ENCODE data around the gene TYRO3. TPM values are rescaled to one million over a fixed set of nuclear protein-coding genes. Genes with fewer than 3 reads are reported as not detected.
A peak's percentile ranks its signal among the peaks of the same experiment; 100 is the strongest.

The TYRO3 gene
- total and polyA plus RNA-seq, 2 of the 13 experiments (the other 11 are each of a cell fraction or from before 2014, with no cell fraction given): 24.0 to 43.6 TPM

DNA sequence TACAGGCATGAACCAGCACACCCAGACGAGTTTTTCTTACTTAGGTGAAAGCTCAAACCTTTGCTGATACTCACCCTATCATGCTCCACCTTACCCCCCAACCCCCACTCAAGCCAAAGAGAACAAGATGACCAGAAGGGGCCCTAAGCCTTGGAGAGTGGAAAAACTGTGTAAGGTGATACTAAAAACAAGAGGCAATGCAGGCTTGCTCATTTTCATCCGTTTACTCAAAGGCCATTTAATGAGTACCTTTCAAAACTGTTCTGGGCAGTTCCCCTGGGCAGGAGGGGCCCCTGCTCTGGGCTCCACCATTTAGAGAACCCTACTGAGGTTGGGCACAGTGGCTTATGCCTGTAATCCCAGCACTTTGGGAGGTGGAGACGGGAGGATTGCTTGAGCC, 6.7 kb downstream of the TYRO3 start:
- H3K4me2 ChIP-seq (ENCODE audit: low read depth, low read length): no peak overlapping the region
- no peak overlapping the region for H2AFZ ChIP-seq (ENCODE audit: low read length)
- ChIA-PET CTCF (ENCODE audit: low intra/inter-chr PET ratio, low total read pairs) (no interaction called here), POLR2A (interaction anchor here (1.0 to 1.3 kb wide), 3 partner anchors 15 to 22 kb away, joined by 3 to 4 read pairs (median 3); partner anchors contain the start of gene RPAP1)
- in situ Hi-C loops (cut with HindIII; ENCODE audit: extremely low pct_ligation_motif_present, low pct_unique_long_range_greater_than_20kb) (no loop called here), intact Hi-C loops (cut with micrococcal nuclease; ENCODE audit: unreplicated experiment) (no loop called here)
- H3K4me1 ChIP-seq (ENCODE audit: insufficient read depth, low read length): peaks cover 98% of the 10 kb centered on the region
- TF ChIP-seq NRL (CRISPR knock-in tag; IDR thresholded peaks at IDR 0.05; ENCODE audit: borderline replicate concordance) (no peak), SMC3 (IDR thresholded peaks at IDR 0.05; ENCODE audit: low read length) (no peak), ZFP36L1 (CRISPR knock-in tag; IDR thresholded peaks at IDR 0.05) (no peak), AHR (CRISPR knock-in tag; IDR thresholded peaks at IDR 0.05) (no peak), ZNF772 (CRISPR knock-in tag; IDR thresholded peaks at IDR 0.05) (no peak), NFATC3 (CRISPR knock-in tag; IDR thresholded peaks at IDR 0.05) (no peak), ZUFSP (CRISPR knock-in tag; IDR thresholded peaks at IDR 0.05; ENCODE audit: borderline replicate concordance) (no peak), ZNF326 (CRISPR knock-in tag; IDR thresholded peaks at IDR 0.05; ENCODE audit: borderline replicate concordance) (no peak), CREB1 (IDR thresholded peaks at IDR 0.05) (no peak), CREB1 (CRISPR knock-in tag; IDR thresholded peaks at IDR 0.05) (no peak), GABPA (IDR thresholded peaks at IDR 0.05; ENCODE audit: low read depth, low read length) (no peak), GABPA (CRISPR knock-in tag; IDR thresholded peaks at IDR 0.05; ENCODE audit: low read depth) (no peak), ZNF543 (CRISPR knock-in tag; IDR thresholded peaks at IDR 0.05) (no peak), ATF4 (CRISPR knock-in tag; IDR thresholded peaks at IDR 0.05) (no peak), ATF7 (IDR thresholded peaks at IDR 0.05) (no peak), ATF7 (CRISPR knock-in tag; IDR thresholded peaks at IDR 0.05) (no peak), TCF12 (IDR thresholded peaks at IDR 0.05) (no peak), TCF12 (CRISPR knock-in tag; IDR thresholded peaks at IDR 0.05) (no peak), FLYWCH1 (CRISPR knock-in tag; IDR thresholded peaks at IDR 0.05) (no peak)
- TF ChIP-seq, protein P1, sequence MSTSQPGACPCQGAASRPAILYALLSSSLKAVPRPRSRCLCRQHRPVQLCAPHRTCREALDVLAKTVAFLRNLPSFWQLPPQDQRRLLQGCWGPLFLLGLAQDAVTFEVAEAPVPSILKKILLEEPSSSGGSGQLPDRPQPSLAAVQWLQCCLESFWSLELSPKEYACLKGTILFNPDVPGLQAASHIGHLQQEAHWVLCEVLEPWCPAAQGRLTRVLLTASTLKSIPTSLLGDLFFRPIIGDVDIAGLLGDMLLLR (CRISPR knock-in tag; IDR thresholded peaks at IDR 0.05): no peak
- H3K9ac ChIP-seq (ENCODE audit: insufficient read depth, low read depth, low read length): no peak overlapping the region
- no peak for ATAC-seq
- H3K4me3 ChIP-seq (replicated peaks in 1 of 3; ENCODE audit: insufficient read depth in 1 of 3, low read depth in 2 of 3, low read length in 3 of 3): no peak overlapping the region
- no TSS peak for BruUV-seq (replicated peaks)
- H3K79me2 ChIP-seq (ENCODE audit: insufficient read depth, low read length): no peaks in the 10 kb centered on the region
- peak overlapping the region; percentile 91 for H3K27ac ChIP-seq (ENCODE audit: extremely low read length, insufficient read depth, low read length)
- H3K9me3 ChIP-seq (ENCODE audit: low read length): no peaks in the 10 kb centered on the region
- 78% methylated on average over 3 of the region's 3 CpGs for WGBS (ENCODE audit: low lambda C conversion rate)
- DNase-seq (ENCODE audit: low spot score): no peak
- peaks cover under 1 to 4% of the 10 kb centered on the region in 2 experiments; a peak in 4 of 5 replicates for H3K36me3 ChIP-seq (replicated peaks in 1 of 2; ENCODE audit: control insufficient read depth in 1 of 2, insufficient read depth in 2 of 2, low read length in 2 of 2)
- H3K27me3 ChIP-seq (ENCODE audit: control insufficient read depth in 1 of 2, insufficient read depth in 2 of 2, low read length in 2 of 2): no peaks in the 10 kb centered on the region
- no peaks in the 10 kb centered on the region for H4K20me1 ChIP-seq (ENCODE audit: insufficient read depth, low read length)
- no peak for FAIRE-seq

Data from HepG2 (cell line).